WTC11 (cell line): ENCODE results near the gene ERC2.

Experiments
- ATF2 ChIP-seq: sonication (generic); formaldehyde crosslinking; IDR thresholded peaks from 2 replicates; pipeline ENCODE4 v1.8.1; 2022; ENCODE audit warnings: low read depth, missing genetic modification reagents, borderline replicate concordance
- CTCF ChIP-seq: fragments of 200-600 bp; IDR thresholded peaks from 2 replicates; pipeline ENCODE4 v1.8.0; 2022; ENCODE audit warnings: antibody characterized with exemption
- IRF1 ChIP-seq: sonication (generic); formaldehyde crosslinking; IDR thresholded peaks from 2 replicates; pipeline ENCODE4 v1.8.0; 2023; ENCODE audit warnings: missing genetic modification reagents
- JUN ChIP-seq: sonication (generic); formaldehyde crosslinking; IDR thresholded peaks from 2 replicates; pipeline ENCODE4 v1.8.0; 2023; ENCODE audit warnings: mild to moderate bottlenecking, missing genetic modification reagents
- MAX ChIP-seq: sonication (generic); formaldehyde crosslinking; IDR thresholded peaks from 2 replicates; pipeline ENCODE4 v1.8.0; 2022; ENCODE audit warnings: mild to moderate bottlenecking, missing genetic modification reagents
- NFYB ChIP-seq: sonication (generic); formaldehyde crosslinking; conservative IDR thresholded peaks from 2 replicates; pipeline ENCODE4 v1.8.0; 2022; ENCODE audit warnings: low read depth, missing genetic modification reagents
- USF2 ChIP-seq: sonication (generic); formaldehyde crosslinking; IDR thresholded peaks from 2 replicates; pipeline ENCODE4 v1.8.1; 2023; ENCODE audit warnings: mild to moderate bottlenecking, missing genetic modification reagents, moderate library complexity

- TF ChIP-seq NFYB (CRISPR knock-in tag) (no peak), MAX (CRISPR knock-in tag) (no peak), CTCF (no peak), USF2 (no peak), IRF1 (CRISPR knock-in tag) (no peak), JUN (CRISPR knock-in tag) (no peak), ATF2 (CRISPR knock-in tag) (no peak)
Measured at GRCh38 chr3:55947406-55947805, 520.9 kb downstream of the ERC2 start.
